HTERT RPE-1 (cell line): ENCODE measurements around the gene MAGEB1.

Source experiments
- in situ Hi-C: fragments of 300-500 bp; cut with MboI; formaldehyde crosslinking; loops from 4 replicates; pipeline ENCODE4 v1.14.3; 2020; ENCODE audit warnings: low sequenced_read_pairs

MAGEB1 gene

GRCh38 chrX:30296408-30297254, 49.7 kb downstream of the MAGEB1 start:
- in situ Hi-C loops: no loop called here

GRCh38 chrX:30301208-30301607, 54.3 kb downstream of the MAGEB1 start:
- in situ Hi-C loops: no loop called here
